Measurements from ENCODE around the gene OR2M2.

The OR2M2 gene, protein sequence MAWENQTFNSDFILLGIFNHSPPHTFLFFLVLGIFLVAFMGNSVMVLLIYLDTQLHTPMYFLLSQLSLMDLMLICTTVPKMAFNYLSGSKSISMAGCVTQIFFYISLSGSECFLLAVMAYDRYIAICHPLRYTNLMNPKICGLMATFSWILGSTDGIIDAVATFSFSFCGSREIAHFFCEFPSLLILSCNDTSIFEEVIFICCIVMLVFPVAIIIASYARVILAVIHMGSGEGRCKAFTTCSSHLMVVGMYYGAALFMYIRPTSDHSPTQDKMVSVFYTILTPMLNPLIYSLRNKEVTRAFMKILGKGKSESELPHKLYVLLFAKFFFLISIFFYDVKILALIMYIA

GRCh38 chr1:248174521-248174920 lies at the start of gene OR2M2:
Gene OR2M2 (plus strand): TSS chr1:248174821. CDS start chr1:248179986, 5,165 bp downstream.
- no peak for DNase-seq

- DNase-seq: no peak
Measured at GRCh38 chr1:248127653-248128052, 47.0 kb upstream of the OR2M2 start.

GRCh38 chr1:248136811-248137210 lies 37.8 kb upstream of the OR2M2 start:
- DNase-seq: no peak

DNA sequence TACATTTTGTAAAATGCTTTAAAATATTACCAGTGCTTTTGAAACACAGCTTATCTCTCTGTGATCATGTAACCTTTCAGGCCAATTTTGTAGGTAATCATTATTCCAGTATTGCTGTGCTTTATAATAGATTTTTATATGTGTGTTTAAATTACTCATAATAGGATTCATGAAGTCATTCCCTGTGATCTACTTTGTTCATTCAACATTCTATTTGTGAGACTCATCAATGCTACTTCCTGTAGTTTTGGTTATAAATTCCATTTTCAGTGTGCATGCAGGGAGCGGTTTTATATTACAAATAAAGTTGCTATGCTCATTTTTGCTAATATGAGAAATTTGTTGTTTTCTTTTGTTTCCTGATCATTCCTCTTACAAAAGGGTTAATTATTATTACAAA lies 33.8 kb upstream of the OR2M2 start:
- no peak for DNase-seq

- DNase-seq: no peak
Measured at GRCh38 chr1:248143311-248143710, 31.3 kb upstream of the OR2M2 start.

DNA sequence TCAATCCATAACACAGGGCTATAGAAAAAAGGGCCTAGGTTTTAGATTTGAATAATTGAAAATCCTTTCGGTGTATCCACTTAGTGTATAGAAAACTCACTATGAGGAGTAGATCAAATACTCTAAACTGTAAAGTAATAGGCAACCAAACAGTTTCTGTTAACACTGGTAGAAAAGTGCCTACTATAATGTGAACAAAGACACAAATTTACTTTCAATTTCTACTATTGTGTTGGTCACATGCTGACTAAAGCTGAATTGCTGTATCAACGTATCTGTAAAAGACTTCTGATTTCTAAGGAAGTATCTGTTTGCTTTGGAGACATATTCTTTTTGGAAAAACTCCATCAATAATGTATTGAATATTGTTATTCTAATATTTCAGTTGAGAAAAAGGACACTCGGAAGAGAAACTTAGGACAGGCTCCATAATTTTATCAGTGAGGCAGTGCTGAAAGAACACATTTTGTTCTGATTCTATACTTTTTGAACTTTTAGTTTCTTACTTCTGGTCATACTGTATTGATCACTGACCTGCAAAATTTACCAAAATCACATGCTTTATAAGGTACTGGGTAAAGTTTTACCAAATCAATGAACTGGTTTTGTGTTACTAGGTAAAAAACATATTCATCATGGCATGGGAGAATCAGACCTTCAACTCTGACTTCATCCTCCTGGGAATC lies 30.0 kb upstream of the OR2M2 start, which contains the start of gene OR2M5:
Gene OR2M5 (plus strand): TSS at position 636 of the 686 bp plus-strand sequence. CDS start 0 bp downstream, at position 636.
- DNase-seq: no peak

- no peak for DNase-seq
Measured at GRCh38 chr1:248152056-248152827, 22.4 kb upstream of the OR2M2 start.

DNA sequence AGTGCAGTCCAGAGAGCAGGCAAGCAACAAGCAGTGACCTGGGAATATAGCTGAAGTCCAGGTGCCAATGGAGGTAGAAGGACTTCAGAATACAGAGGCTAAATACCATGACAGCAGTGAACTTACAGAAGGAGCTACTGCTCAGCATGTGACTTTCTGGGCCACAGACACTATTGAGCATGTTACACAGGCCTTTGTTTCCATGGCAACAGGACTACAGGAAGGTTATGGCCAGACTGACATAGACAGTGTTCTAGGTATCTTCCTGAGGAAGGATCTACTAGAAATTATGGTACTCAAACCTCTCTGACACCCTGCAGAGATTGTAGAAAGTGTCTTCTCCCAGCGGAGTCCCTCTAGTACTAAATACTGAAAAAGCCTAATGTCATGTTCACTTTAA lies 18.7 kb upstream of the OR2M2 start:
- DNase-seq: no peak

GRCh38 chr1:248158758-248159157 lies 15.9 kb upstream of the OR2M2 start:
- no peak for DNase-seq

GRCh38 chr1:248164031-248164430 lies 10.6 kb upstream of the OR2M2 start:
- DNase-seq: no peak

- DNase-seq: no peak
Measured at GRCh38 chr1:248165186-248165585, 9.4 kb upstream of the OR2M2 start.

DNA sequence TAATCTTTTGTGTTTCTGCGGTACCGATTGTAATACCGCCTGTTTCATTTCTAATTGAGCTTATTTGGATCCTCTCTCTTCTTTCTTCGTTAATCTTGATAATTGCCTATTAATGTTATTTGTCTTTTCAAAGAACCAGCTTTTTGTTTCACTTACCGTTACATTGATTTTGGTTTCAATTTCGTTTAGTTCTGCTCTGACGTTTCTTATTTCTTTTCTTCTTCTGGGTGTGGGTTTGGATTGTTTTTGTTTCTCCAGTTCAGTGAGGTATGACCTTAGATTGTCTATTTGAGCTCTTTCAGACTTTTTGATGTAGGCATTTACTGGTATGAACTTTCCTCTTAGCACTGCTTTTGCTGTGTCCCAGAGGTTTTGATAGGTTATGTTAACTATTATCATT lies 9.4 kb downstream of the OR2M2 start:
- DNase-seq: no peak

DNA sequence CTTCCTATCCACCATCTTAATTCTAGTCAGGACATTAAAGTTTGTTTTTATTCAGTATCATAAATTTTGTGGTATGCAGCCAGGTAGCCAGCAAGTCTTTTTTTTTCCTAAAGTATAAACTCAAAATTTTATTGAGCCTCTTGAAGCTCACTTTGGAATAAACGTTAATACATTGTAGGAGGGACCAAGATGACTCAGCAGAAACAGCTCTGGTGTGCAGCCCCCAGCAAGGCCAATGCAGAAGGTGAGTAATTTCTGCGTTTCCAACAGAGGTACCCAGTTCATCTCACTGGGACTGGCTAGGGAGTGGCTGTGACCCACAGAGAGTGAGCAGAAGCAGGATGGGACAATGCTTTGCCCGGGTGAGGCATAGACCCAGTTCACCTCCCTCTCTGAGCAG lies 12.7 kb downstream of the OR2M2 start:
- no peak for DNase-seq

GRCh38 chr1:248189026-248189425 lies 14.4 kb downstream of the OR2M2 start:
- DNase-seq: no peak

GRCh38 chr1:248194117-248194516 lies 19.5 kb downstream of the OR2M2 start:
- no peak for DNase-seq

GRCh38 chr1:248196965-248197364 lies 22.3 kb downstream of the OR2M2 start, which contains the start of gene OR2M3:
Gene OR2M3 (plus strand): TSS chr1:248197265. CDS start chr1:248203068, 5,803 bp downstream.
- DNase-seq: no peak

- DNase-seq: no peak
Measured at GRCh38 chr1:248215880-248216279, 41.3 kb downstream of the OR2M2 start.

DNA sequence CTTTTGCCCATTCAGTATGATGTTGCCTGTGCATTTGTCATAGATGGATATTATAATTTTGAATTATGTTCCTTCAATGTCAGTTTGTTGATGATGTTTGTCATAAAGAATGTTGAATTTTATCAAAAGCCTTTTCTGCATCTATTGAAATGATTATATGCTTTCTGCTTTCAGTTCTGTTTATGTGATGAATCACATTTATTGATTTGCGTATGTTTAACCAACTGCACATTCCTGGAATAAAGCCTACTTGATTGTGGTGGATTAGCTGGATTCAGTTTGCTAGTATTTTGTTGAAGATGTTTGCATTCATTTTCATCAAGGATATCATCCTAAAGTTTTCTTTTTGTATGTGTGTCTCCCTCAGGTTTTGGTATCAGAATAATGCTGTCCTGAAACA lies 50.9 kb downstream of the OR2M2 start:
- DNase-seq: no peak

DNA sequence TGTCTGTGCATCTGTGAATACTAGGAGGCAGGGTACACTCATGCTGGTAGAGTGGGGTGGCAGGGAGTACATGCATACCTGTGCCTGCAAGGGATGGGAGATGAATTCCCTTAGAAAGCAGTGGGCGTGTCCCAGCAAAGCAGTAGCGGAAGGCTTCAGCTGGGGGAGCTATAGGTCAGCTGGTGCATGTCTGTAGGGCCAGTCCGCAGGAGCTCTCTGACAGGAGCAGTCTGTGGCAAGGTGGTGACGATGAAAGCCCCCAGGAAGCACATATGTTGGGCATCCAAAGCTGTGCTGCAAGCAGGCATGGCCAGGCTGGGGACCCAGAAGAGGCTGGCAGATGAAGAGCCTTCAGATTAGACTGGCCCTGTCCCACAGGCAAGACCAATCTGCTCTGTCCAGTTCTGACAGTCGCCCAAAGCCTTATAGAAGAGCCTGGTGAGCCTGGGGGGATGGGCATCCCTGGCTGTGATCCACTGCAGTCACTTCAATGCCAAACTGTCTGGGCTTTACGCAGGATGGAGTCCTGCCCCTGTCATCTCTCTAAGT lies 54.8 kb downstream of the OR2M2 start:
- DNase-seq: no peak
